GM12874 (cell line): Measurements from ENCODE around the gene SLC35D1.

ENCODE experiments used
- TF ChIP-seq, protein P1 (sequence below): IDR thresholded peaks from 2 replicates; pipeline ENCODE4 v1.5.1; 2011; ENCODE audit warnings: low read depth, mild to moderate bottlenecking, control low read depth, low read length, moderate library complexity; ENCODE audit not compliant: insufficient read depth

The SLC35D1 gene

GRCh38 chr1:67060811-67061218 is 6.9 kb upstream of the SLC35D1 start:
- TF ChIP-seq, protein P1, sequence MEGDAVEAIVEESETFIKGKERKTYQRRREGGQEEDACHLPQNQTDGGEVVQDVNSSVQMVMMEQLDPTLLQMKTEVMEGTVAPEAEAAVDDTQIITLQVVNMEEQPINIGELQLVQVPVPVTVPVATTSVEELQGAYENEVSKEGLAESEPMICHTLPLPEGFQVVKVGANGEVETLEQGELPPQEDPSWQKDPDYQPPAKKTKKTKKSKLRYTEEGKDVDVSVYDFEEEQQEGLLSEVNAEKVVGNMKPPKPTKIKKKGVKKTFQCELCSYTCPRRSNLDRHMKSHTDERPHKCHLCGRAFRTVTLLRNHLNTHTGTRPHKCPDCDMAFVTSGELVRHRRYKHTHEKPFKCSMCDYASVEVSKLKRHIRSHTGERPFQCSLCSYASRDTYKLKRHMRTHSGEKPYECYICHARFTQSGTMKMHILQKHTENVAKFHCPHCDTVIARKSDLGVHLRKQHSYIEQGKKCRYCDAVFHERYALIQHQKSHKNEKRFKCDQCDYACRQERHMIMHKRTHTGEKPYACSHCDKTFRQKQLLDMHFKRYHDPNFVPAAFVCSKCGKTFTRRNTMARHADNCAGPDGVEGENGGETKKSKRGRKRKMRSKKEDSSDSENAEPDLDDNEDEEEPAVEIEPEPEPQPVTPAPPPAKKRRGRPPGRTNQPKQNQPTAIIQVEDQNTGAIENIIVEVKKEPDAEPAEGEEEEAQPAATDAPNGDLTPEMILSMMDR: no peak

DNA sequence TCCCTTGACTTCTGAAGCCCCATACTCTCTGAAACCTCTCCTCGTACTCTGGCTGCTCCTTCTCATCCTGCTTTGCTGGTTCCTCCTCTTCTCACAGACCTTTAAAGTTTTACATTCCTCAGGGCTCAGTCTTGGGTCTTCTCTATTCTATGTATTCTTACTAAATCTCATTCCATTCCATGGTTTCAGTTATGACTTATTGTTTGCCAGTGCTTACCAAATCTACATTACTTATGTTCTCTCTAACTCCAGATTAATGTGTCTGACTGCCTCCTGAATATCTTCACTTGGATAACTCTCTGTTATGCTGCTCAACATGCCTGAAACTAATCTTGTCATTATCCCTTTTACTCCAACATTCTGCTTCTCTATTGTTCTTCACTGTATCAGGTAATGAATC is 5.4 kb upstream of the SLC35D1 start:
- TF ChIP-seq, protein P1: no peak

GRCh38 chr1:67058761-67059160 is 4.8 kb upstream of the SLC35D1 start:
- TF ChIP-seq, protein P1: no peak

- TF ChIP-seq, protein P1: no peak
Measured at GRCh38 chr1:67058242-67058641, 4.3 kb upstream of the SLC35D1 start.

DNA sequence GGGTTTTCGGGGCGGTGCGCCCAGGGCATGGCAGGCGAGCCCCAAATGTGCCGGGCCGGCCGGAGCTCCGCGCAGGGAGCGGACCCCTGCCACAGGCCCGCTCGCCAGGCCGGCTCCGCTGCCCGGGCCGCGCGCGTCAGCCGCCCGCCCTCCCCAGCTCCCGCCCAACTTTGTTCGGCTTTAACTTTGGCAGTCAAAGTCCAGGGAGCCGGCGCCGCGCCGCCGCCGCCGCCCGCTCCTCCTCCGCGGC is 488 bp downstream of the SLC35D1 start:
- TF ChIP-seq, protein P1: no peak

GRCh38 chr1:67052741-67053534 is 1.0 kb downstream of the SLC35D1 start:
- TF ChIP-seq, protein P1: no peak

DNA sequence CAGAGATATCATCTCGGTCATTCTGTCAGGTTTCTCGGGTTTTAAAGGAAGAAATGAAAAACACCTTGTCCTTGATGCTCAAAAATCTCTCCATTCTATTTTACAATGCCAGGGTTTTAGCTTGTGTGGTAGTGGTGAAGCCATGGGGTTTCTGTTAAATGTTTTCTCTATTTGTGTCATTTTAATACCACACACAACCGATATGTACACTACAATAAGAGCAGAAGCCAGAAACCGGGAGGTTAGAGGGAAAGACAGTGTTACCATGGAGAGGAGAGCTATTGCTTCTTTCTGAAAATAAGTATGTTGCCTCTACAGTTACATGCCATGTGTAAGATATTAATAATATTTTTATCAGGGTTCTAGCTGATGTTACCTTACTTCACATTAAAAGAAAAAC is 2.8 kb downstream of the SLC35D1 start:
- TF ChIP-seq, protein P1: no peak
